SU-DHL-6 (cell line): Measurements from ENCODE around the gene SOCS2.

Experiments
- H2AFZ ChIP-seq: fragments of 200-600 bp; sonication (generic); 2 replicates; pipeline ENCODE4 v1.6.1; 2014; ENCODE audit warnings: low read depth, mild to moderate bottlenecking, moderate library complexity, mixed read lengths, antibody characterized with exemption, low read length; ENCODE audit not compliant: severe bottlenecking
- H3F3A ChIP-seq: fragments of 200-600 bp; shearing (Covaris generic); 2 replicates; pipeline ENCODE4 v1.6.0; 2016; ENCODE audit warnings: antibody characterized with exemption, mild to moderate bottlenecking; ENCODE audit not compliant: insufficient read depth
- H3K27ac ChIP-seq: fragments of 200-600 bp; sonication (generic); 2 replicates; pipeline ENCODE4 v1.5.1; 2016; ENCODE audit warnings: low read depth, mild to moderate bottlenecking, low read length, moderate library complexity, mixed read lengths
- H3K27me3 ChIP-seq: fragments of 200-600 bp; sonication (generic), shearing (Covaris generic); 2 replicates; pipeline ENCODE4 v1.6.0; 2014; ENCODE audit warnings: mild to moderate bottlenecking, low read length
- H3K36me3 ChIP-seq: fragments of 200-600 bp; sonication (generic); 2 replicates; pipeline ENCODE4 v1.6.1; 2014; ENCODE audit warnings: mild to moderate bottlenecking, low read length, mixed read lengths
- H3K4me2 ChIP-seq: fragments of 300-600, 200-600 bp; shearing (Covaris generic), sonication (generic); 2 replicates; pipeline ENCODE4 v1.6.0; 2014; ENCODE audit warnings: low read length, low read depth, mild to moderate bottlenecking; ENCODE audit not compliant: poor library complexity, severe bottlenecking
- H3K4me3 ChIP-seq: fragments of 200-600 bp; sonication (generic); 2 replicates; pipeline ENCODE4 v1.5.1; 2014; ENCODE audit warnings: antibody characterized with exemption, low read length, mild to moderate bottlenecking, mixed read lengths; ENCODE audit not compliant: insufficient read depth, poor library complexity, severe bottlenecking
- H3K79me2 ChIP-seq: fragments of 200-600 bp; sonication (generic); 2 replicates; pipeline ENCODE4 v1.6.1; 2014; ENCODE audit warnings: mild to moderate bottlenecking, low read length, moderate library complexity; ENCODE audit not compliant: insufficient read depth
- H3K9ac ChIP-seq: fragments of 200-600 bp; sonication (generic); 2 replicates; pipeline ENCODE4 v1.7.0; 2014; ENCODE audit warnings: mild to moderate bottlenecking, low read length
- H3K9me2 ChIP-seq: fragments of 200-600 bp; sonication (generic); replicated peaks from 2 replicates; pipeline ENCODE4 v1.6.1; 2014; ENCODE audit warnings: low read length; ENCODE audit not compliant: insufficient read depth
- H3K9me3 ChIP-seq: fragments of 200-600 bp; sonication (generic); 2 replicates; pipeline ENCODE4 v1.6.1; 2014; ENCODE audit warnings: low read length, mixed read lengths; ENCODE audit not compliant: insufficient read depth
- H4K20me1 ChIP-seq: fragments of 200-600 bp; sonication (generic); 2 replicates; pipeline ENCODE4 v1.6.1; 2014; ENCODE audit warnings: low read depth, mild to moderate bottlenecking, antibody characterized with exemption, low read length, moderate library complexity, mixed read lengths
- CTCF ChIP-seq: fragments of 200-600 bp; sonication (generic); IDR thresholded peaks from one replicate; pipeline ENCODE4 v1.5.1; 2017; ENCODE audit warnings: antibody characterized with exemption, mild to moderate bottlenecking, low read length, moderate library complexity; ENCODE audit not compliant: insufficient read depth, poor library complexity, severe bottlenecking
- EZH2phosphoT487 ChIP-seq: fragments of 200-600 bp; sonication (generic), shearing (Covaris generic); conservative IDR thresholded peaks from 2 replicates; pipeline ENCODE4 v1.6.1; 2018; ENCODE audit warnings: mild to moderate bottlenecking, antibody characterized with exemption, low read length, moderate library complexity, mixed read lengths

The SOCS2 gene

GRCh38 chr12:93583627-93584392, 11.3 kb downstream of the SOCS2 start:
- Histone ChIP-seq H2AFZ (no peak overlapping the region), H3K9ac (no peak overlapping the region), H3K4me2 (no peak overlapping the region), H3K9me2 (no peaks in the 10 kb centered on the region), H4K20me1 (no peaks in the 10 kb centered on the region), H3K27ac (no peak overlapping the region), H3K27me3 (no peaks in the 10 kb centered on the region), H3K36me3 (no peaks in the 10 kb centered on the region), H3F3A (no peaks in the 10 kb centered on the region), H3K9me3 (no peaks in the 10 kb centered on the region), H3K4me3 (no peak overlapping the region), H3K79me2 (no peaks in the 10 kb centered on the region)
- TF ChIP-seq CTCF (no peak), EZH2phosphoT487 (no peak)

- H3K9me3 ChIP-seq = no peaks in the 10 kb centered on the region
- no peak overlapping the region for H2AFZ ChIP-seq
- no peak for TF ChIP-seq CTCF
- no peak for TF ChIP-seq EZH2phosphoT487
- no peak overlapping the region for H3K9ac ChIP-seq
- H3K9me2 ChIP-seq = no peaks in the 10 kb centered on the region
- no peak overlapping the region for H3K4me3 ChIP-seq
- H3K79me2 ChIP-seq = no peaks in the 10 kb centered on the region
- no peak overlapping the region for H3K4me2 ChIP-seq
- H3K27ac ChIP-seq = no peak overlapping the region
- H3K27me3 ChIP-seq = no peaks in the 10 kb centered on the region
- H3F3A ChIP-seq = no peaks in the 10 kb centered on the region
- H3K36me3 ChIP-seq = no peaks in the 10 kb centered on the region
- no peaks in the 10 kb centered on the region for H4K20me1 ChIP-seq
These were observed 12.8 kb downstream of the SOCS2 start for GRCh38 chr12:93585247-93585646.

DNA sequence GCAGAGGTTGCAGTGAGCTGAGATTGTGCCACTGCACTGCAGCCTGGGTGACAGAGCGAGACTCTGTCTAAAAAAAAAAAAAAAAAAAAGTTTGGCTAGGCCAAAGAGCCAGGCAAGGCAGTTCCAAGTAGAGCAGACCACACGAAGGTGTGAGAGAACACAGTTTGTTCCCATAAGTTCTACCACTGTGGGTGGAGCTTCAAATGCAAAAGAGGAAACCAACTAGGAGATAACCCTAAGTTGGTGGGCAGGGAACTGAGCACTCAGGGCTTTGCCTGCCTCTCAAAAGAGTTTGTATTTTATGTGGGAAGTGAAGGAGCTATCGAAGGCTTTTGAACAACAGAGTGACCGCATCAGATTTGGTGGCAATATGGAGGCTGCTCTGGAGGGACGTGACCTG, 15.1 kb downstream of the SOCS2 start:
- Histone ChIP-seq H3K4me3 (no peak overlapping the region), H3K79me2 (no peaks in the 10 kb centered on the region)

More for the DNA sequence above, 15.1 kb downstream of the SOCS2 start:
- no peaks in the 10 kb centered on the region for H4K20me1 ChIP-seq
- TF ChIP-seq EZH2phosphoT487 (no peak), CTCF (no peak)
- no peak overlapping the region for H2AFZ ChIP-seq
- no peaks in the 10 kb centered on the region for H3K36me3 ChIP-seq
- H3F3A ChIP-seq = no peaks in the 10 kb centered on the region
- no peaks in the 10 kb centered on the region for H3K9me3 ChIP-seq
- H3K27ac ChIP-seq = no peak overlapping the region
- no peak overlapping the region for H3K9ac ChIP-seq
- H3K9me2 ChIP-seq = no peaks in the 10 kb centered on the region
- H3K4me2 ChIP-seq = no peak overlapping the region
- H3K27me3 ChIP-seq = no peaks in the 10 kb centered on the region
